ENCODE data around the gene WDR31.
A peak's percentile ranks its signal among the peaks of the same experiment; 100 is the strongest.
"Not testable (repeated sequence)": the region's sequence is repeated elsewhere in the genome, so short reads cannot be mapped to it uniquely, and the experiment has no call there.

WDR31 gene

DNA sequence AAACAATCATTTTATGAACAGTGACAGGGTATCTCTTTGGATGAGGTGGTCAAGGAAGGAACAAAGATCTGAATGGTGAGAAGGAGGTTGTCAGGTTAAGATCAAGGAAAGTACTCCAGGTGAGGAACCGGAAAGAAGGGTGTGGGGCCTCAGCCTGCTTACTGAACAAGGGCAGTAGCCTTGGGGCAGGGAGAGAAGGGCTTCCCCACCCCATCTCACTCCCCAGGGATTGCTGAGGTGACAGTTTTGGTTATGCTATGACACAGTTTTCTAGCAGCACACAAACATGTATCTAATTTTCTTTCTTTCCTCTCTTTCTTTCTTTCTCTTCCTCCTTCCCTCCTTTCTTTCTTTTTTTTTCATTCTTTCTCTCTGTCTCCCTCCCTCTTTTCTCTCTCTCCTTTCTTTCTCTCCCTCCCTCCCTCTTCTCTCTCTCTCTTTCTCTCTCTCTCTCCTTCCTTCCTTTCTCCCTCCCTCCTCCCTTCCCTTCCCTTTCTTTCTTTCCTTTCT lies 40.8 kb upstream of the WDR31 start:
- DNase-seq (ENCODE audit: low read depth in 2 of 2): no peak
- TF ChIP-seq, protein P1, sequence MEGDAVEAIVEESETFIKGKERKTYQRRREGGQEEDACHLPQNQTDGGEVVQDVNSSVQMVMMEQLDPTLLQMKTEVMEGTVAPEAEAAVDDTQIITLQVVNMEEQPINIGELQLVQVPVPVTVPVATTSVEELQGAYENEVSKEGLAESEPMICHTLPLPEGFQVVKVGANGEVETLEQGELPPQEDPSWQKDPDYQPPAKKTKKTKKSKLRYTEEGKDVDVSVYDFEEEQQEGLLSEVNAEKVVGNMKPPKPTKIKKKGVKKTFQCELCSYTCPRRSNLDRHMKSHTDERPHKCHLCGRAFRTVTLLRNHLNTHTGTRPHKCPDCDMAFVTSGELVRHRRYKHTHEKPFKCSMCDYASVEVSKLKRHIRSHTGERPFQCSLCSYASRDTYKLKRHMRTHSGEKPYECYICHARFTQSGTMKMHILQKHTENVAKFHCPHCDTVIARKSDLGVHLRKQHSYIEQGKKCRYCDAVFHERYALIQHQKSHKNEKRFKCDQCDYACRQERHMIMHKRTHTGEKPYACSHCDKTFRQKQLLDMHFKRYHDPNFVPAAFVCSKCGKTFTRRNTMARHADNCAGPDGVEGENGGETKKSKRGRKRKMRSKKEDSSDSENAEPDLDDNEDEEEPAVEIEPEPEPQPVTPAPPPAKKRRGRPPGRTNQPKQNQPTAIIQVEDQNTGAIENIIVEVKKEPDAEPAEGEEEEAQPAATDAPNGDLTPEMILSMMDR (IDR thresholded peaks at IDR 0.05; ENCODE audit: low read depth, low read length): no peak
- no peak overlapping the region for H3K4me3 ChIP-seq (replicated peaks in 1 of 2; ENCODE audit: low read depth in 2 of 2, low read length in 2 of 2)

- not testable (repeated sequence) for DNase-seq (ENCODE audit: low read depth in 2 of 2); H3K4me3 ChIP-seq (replicated peaks in 1 of 2; ENCODE audit: low read depth in 2 of 2, low read length in 2 of 2)
Measured at GRCh38 chr9:113379829-113380210, 39.7 kb upstream of the WDR31 start.

DNA sequence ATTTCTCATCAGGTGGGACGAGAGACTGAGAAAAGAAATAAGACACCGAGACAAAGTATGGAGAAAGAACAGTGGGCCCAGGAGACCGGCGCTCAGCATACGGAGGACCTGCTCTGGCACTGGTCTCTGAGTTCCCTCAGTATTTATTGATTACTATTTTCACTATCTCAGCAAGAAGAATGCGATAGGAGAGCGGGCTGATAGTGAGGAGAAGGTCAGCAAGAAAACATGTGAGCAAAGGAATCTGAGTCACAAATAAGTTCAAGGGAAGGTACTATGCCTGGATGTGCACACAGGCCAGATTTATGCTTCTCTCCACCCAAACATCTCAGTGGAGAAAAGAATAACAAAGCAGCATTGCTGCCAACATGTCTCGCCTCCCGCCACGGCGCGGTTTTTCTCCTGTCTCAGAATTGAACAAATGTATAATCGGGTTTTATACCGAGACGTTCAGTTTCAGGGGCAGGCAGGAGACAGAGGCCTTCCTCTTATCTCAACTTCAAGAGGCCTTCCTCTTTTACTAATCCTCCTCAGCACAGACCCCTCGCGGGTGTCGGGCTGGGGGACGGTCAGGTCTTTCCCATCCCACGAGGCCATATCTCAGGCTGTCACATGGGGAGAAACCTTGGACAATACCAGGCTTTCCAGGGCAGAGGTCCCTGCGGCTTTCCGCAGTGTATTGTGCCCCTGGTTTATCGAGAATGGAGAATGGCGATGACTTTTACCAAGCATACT lies 39.2 kb upstream of the WDR31 start:
- H3K4me3 ChIP-seq (replicated peaks in 1 of 2; ENCODE audit: low read depth in 2 of 2, low read length in 2 of 2); DNase-seq (ENCODE audit: low read depth in 2 of 2): not testable (repeated sequence)

DNA sequence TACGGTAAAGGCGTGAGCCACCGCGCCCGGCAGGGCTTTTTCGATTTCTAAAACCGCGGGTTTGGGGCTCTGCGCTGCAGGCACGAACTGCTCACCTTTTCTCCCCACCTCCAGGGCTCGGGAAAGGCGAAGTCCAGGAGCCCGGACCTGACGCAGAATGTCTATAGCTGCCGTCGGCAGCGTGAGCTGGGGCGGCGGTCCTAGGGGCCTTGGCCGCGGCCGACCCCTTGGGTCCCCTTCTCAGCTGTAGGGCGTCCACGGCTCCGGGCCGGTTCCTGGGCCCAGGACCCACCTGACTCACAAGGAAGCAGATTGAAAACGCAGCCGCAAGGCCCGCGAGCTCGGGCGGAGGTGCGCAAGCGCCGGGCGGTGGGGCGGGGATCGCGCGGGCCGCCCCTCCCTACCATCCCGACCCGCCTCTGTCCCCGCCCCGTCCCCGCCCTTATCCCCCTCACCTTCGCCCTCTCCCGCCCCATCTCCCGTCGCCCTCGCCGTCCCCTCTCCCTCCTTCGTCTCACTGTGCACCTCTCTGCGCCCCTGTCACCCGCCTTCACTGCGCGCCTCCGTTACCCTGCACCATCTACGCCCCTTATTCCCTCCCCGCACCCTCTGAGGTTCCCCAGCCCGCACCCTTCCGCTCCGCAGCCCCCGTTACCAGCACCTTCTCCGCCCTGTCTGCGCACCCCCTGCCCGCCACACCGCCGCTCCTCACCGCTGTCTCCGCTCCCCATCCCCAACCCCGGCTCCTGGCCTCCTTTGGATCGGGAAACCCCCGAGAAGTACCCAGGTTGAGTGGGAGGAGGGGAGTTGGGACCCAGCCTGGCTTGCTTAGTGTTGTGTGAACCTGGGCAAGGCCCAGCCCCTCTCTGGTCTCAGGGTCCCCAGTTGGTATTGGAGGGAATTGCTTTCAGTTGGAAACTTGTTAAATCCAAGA lies 36.8 kb upstream of the WDR31 start, which contains the start of gene HDHD3:
Gene HDHD3, minus strand, starts transcription at position 353 of the 934 bp plus-strand sequence. CDS start 2,632 bp downstream, outside the sequence.
- peak within 1 kb of the TSS; percentile 68 to 93 for H3K4me3 ChIP-seq (replicated peaks in 1 of 2; ENCODE audit: low read depth in 2 of 2, low read length in 2 of 2)
- TF ChIP-seq, protein P1 (IDR thresholded peaks at IDR 0.05; ENCODE audit: low read depth, low read length): no peak
- DNase-seq (ENCODE audit: low read depth in 2 of 2): peak; percentile 64 to 79

DNA sequence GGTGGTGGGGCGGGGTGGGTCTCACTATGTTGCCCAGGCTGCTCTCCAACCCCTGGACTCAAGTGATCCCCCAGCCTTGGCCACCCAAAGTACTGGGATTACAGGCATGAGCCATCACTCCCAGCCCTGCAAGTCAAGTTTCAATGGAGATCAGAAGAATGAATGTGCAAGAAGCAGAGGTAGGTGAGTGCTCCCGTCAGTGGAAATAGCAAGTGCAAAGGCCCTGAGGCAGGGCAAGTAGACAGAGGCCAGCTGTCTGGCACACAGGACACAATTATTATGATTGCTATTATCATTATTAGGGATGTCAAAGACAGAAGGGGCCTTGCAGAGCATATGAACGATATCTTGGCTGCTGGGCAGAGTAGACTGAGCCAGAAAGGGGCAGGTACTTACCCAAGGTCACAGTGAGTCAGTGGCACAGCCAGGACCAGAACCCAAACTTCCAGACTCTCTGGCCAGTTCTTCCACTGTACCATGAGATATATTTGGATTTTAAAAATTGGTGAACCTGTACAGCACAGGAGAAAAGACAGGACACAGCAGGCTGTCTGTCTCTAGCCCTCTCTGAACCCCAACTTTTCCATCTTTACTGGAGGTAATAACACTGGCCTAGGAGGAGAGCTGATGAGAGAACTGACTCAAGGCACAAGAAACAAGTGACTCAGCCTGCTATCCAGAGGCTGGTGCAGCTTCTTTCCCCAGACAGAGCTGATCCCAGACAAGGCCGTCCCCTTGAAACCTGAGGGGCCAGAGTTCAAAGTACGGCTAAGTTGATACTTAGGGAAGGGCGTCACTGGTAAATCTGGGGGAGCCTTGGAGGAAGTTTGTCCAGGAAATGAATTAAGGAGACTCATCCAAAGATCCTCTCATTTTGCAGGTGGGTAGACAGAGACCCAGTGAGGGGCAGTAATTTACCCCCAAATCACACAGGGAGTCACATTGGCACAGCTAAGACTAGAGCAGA lies 35.3 kb upstream of the WDR31 start:
- peak overlapping the region in 1 of 2 donors; percentile 22 for H3K4me3 ChIP-seq (replicated peaks in 1 of 2; ENCODE audit: low read depth in 2 of 2, low read length in 2 of 2)
- TF ChIP-seq, protein P1 (IDR thresholded peaks at IDR 0.05; ENCODE audit: low read depth, low read length): no peak
- peak in 1 of 2 donors; percentile 19 for DNase-seq (ENCODE audit: low read depth in 2 of 2)

DNA sequence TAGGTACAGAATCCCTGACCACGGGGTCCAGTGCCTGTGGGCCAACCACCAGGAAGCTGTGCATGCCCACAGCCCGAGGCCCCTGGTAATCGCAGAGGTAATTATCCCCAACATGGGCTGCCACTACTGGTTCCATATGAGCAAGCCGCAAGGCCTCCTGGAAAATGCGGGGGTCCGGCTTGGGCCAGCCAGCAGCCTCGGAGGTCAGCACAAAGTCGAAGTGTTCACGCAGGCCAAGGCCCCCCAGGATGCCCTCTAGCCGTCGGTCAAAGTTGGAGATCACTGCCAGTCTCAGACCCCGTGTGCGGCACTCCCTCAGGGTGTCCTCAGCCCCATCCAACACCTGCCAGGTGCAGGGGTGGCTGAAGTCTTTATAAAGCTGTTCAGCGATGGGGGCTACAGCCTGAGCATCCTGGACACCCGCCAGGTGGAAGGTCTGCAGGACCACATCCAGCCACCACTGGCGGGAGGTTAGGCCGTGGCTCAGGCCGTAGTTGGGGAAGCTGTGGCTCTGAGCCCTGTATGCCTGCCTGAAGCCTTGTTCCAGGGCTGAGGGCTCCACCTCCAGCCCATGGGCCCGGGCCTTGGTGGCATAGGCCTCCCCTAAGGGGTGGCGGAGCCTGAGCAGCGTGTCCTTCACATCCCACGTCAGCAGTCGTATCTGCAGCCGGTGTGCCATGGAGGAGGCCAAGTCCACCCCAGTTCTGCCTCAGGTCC lies 33.8 kb upstream of the WDR31 start:
- TF ChIP-seq, protein P1 (IDR thresholded peaks at IDR 0.05; ENCODE audit: low read depth, low read length): no peak
- no peak for DNase-seq (ENCODE audit: low read depth in 2 of 2)
- no peak overlapping the region for H3K4me3 ChIP-seq (replicated peaks in 1 of 2; ENCODE audit: low read depth in 2 of 2, low read length in 2 of 2)

GRCh38 chr9:113373256-113373655 lies 33.2 kb upstream of the WDR31 start:
- TF ChIP-seq, protein P1 (IDR thresholded peaks at IDR 0.05; ENCODE audit: low read depth, low read length): no peak
- DNase-seq (ENCODE audit: low read depth in 2 of 2): no peak

More at GRCh38 chr9:113373256-113373655, 33.2 kb upstream of the WDR31 start:
- no peak overlapping the region for H3K4me3 ChIP-seq (replicated peaks in 1 of 2; ENCODE audit: low read depth in 2 of 2, low read length in 2 of 2)
